ENCODE measurements around the gene FRMD4A.
"Not testable (repeated sequence)": the region's sequence is repeated elsewhere in the genome, so short reads cannot be mapped to it uniquely, and the experiment has no call there.

DNA sequence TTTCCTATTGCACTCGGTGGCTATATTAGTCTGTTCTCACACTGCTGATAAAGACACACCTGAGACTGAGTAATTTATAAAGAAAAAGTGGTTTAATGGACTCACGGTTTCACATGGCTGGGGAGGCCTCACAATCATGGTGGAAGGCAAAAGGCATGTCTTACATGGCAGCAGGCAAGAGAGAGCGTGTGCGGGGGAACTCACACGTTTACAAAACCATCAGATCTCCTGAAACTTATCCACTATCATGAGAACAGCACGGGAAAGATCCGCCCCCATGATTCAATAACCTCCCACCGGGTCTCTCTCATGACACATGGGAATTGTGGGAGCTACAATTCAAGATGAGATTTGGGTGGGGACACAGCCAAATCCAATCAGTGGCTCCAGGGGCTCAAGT lies 376.5 kb downstream of the FRMD4A start:
- TF ChIP-seq, protein P1, sequence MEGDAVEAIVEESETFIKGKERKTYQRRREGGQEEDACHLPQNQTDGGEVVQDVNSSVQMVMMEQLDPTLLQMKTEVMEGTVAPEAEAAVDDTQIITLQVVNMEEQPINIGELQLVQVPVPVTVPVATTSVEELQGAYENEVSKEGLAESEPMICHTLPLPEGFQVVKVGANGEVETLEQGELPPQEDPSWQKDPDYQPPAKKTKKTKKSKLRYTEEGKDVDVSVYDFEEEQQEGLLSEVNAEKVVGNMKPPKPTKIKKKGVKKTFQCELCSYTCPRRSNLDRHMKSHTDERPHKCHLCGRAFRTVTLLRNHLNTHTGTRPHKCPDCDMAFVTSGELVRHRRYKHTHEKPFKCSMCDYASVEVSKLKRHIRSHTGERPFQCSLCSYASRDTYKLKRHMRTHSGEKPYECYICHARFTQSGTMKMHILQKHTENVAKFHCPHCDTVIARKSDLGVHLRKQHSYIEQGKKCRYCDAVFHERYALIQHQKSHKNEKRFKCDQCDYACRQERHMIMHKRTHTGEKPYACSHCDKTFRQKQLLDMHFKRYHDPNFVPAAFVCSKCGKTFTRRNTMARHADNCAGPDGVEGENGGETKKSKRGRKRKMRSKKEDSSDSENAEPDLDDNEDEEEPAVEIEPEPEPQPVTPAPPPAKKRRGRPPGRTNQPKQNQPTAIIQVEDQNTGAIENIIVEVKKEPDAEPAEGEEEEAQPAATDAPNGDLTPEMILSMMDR (IDR thresholded peaks at IDR 0.05; ENCODE audit: low read length), result not testable (repeated sequence)
- not testable (repeated sequence) for TF ChIP-seq EZH2phosphoT487 (IDR thresholded peaks at IDR 0.05; ENCODE audit: low read length); EZH2 (optimal IDR thresholded peaks at IDR 0.05; ENCODE audit: low read depth, low read length)

Data from MM.1S (cell line).